Skeletal muscle tissue (tissue), 4 donors: ENCODE data around the gene HOXA1. TPM values are rescaled to one million over a fixed set of nuclear protein-coding genes. Genes with fewer than 3 reads are reported as not detected.

ENCODE experiments used
- H3K27ac ChIP-seq: one replicate; pipeline ENCODE4 v1.7.0; 2013; ENCODE audit warnings: mild to moderate bottlenecking, low read depth, low read length, inconsistent platforms
- H3K27me3 ChIP-seq, 3 donors: one replicate each; pipeline ENCODE4 v1.7.0; 2013; ENCODE audit warnings: low read length in 3 of 3; ENCODE audit not compliant: control insufficient read depth in 3 of 3, insufficient read depth in 3 of 3
- H3K36me3 ChIP-seq, 3 donors: one replicate each; pipeline ENCODE4 v1.7.0; 2013; ENCODE audit warnings: low read length in 3 of 3; ENCODE audit not compliant: control insufficient read depth in 3 of 3, insufficient read depth in 3 of 3
- H3K4me1 ChIP-seq, 3 donors: one replicate each; pipeline ENCODE4 v1.7.0; 2013; ENCODE audit warnings: low read length in 3 of 3, mild to moderate bottlenecking in 3 of 3; ENCODE audit not compliant: control insufficient read depth in 3 of 3, insufficient read depth in 3 of 3
- H3K4me3 ChIP-seq, 3 donors: one replicate each; pipeline ENCODE4 v1.7.0; 2013; ENCODE audit warnings: low read length in 3 of 3
- H3K9ac ChIP-seq, 3 donors: one replicate each; pipeline ENCODE4 v1.7.0; 2013; ENCODE audit warnings: low read length in 3 of 3, mild to moderate bottlenecking in 3 of 3, moderate library complexity in 2 of 3, low read depth in 1 of 3
- H3K9me3 ChIP-seq, 3 donors: one replicate each; pipeline ENCODE4 v1.7.0; 2013; ENCODE audit warnings: low read length in 3 of 3; ENCODE audit not compliant: control insufficient read depth in 3 of 3
- total RNA-seq: library from RNA; depleted of rRNA; stranded (reverse); fragments of >200 nt; gene quantifications from one replicate; pipeline ENCODE4 v1.2.3, GENCODE V29; 2014
- donor health status: Osteomylitis.

HOXA1 gene
- total RNA-seq, 1 donor from 2014 or later = not detected

GRCh38 chr7:27124096-27124901 is 28.5 kb upstream of the HOXA1 start:
- H3K9ac ChIP-seq = no peak overlapping the region
- no peaks in the 10 kb centered on the region for H3K9me3 ChIP-seq
- H3K36me3 ChIP-seq = peaks cover 0 to 7% (median 5%) of the 10 kb centered on the region in 3 donors
- peaks cover 35 to 58% (median 53%) of the 10 kb centered on the region in 3 donors for H3K4me1 ChIP-seq
- no peak overlapping the region for H3K27ac ChIP-seq
- H3K4me3 ChIP-seq = no peak overlapping the region
- no peaks in the 10 kb centered on the region for H3K27me3 ChIP-seq

DNA sequence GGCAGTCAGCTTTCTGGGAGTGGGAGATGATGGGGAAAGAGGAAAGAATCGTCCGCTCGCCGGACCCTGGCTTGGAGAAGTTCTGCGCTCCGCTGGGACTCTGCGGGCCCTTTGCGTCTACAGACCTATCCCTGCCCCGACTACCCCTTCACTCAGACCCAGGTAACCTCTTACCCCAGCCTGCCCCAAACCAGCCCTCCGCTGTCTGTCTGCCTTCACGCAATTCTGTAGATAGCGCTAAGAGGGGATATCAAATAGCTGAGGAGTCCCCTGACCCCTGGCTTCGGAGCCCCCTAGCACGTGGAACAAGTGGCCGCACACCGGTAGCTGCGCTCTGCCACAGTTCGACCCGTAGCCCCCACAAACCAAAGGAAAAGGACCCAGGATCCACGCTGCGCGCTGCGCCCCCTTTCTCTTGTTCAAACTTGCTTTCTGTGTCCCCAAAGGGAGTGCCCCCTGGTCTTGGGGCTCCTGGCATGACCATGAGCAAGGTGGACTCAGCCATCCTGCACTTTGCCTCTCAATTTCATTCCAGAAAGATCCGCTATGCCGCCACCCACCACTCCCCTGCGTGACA is 27.8 kb upstream of the HOXA1 start:
- Histone ChIP-seq H3K9ac (no peak overlapping the region), H3K9me3 (no peaks in the 10 kb centered on the region), H3K27ac (no peak overlapping the region)

DNA sequence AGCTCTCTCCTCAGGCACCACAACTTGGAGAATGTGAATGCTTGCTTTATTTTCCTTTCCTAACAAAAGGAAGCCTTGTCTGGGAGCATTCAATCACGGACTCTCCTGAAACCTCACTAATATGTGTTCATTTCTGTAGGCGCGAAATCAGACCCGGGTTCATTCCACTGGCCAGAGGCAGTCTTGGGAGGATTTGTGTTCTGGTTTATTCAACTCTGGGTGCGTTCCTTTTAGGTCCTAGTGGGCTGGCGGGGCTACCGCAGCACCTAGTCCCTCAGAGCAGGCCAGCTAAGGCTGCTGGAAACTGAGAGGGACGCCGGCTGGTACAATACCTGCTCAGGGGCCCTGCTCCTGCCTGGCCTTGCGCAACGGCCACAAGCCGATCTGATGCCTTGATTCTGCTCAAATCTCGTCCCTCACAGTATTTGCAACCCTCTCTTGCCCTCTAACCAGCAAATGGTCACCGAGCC is 27.2 kb upstream of the HOXA1 start:
- H3K27ac ChIP-seq = no peak overlapping the region
- no peaks in the 10 kb centered on the region for H3K9me3 ChIP-seq
- peaks cover 25 to 52% (median 42%) of the 10 kb centered on the region in 3 donors for H3K4me1 ChIP-seq
- no peak overlapping the region for H3K9ac ChIP-seq
- H3K36me3 ChIP-seq = peaks cover 0 to 7% (median 5%) of the 10 kb centered on the region in 3 donors
- no peak overlapping the region for H3K4me3 ChIP-seq
- no peaks in the 10 kb centered on the region for H3K27me3 ChIP-seq

More for the DNA sequence above, 27.8 kb upstream of the HOXA1 start:
- Histone ChIP-seq H3K4me1 (peaks cover 29 to 56% (median 45%) of the 10 kb centered on the region in 3 donors), H3K27me3 (no peaks in the 10 kb centered on the region), H3K4me3 (no peak overlapping the region), H3K36me3 (peaks cover 0 to 6% (median 5%) of the 10 kb centered on the region in 3 donors)

DNA sequence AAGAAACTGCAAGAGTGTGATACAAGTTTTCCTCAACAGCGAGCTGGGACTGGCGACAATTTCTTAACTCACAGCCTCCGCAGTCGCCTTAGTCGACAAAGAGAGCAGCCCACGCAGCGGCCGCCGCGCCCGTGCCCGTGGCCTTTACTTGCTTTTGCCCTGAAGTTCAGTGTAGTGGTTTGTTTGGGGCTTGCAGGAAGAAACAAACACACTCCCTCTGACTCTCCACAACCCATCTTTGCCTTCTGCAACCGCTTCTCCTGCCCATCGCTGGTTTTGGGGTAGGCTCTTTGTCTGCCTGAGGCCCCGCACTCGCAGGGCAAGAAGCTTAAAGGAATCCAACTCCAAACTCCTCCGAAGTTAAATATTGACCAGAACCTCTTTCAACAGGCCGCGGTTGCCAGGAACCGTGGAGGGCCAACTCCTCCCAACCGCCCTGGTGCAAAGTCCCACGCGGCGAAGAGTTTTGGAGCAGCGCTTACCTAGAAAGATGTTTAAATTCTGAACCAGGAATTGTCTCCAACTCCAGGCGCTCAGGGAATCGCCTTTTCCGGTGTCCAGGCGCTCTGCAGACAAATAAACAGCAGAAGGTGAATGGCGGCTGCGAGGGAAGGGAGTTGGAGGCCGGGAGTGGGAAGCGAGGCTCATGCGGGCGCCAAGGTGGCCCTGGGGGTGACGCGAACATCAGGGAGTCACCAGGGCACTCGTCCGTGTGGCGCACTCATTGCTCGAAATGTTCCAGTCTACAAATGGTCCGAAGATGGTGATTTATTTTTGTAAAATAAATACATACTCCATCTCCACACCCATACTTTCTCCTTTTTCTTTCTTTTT is 26.5 kb upstream of the HOXA1 start:
- H3K4me1 ChIP-seq = peaks cover 21 to 46% (median 35%) of the 10 kb centered on the region in 3 donors
- peaks cover 0 to 7% (median 5%) of the 10 kb centered on the region in 3 donors for H3K36me3 ChIP-seq
- H3K4me3 ChIP-seq = no peak overlapping the region
- H3K27ac ChIP-seq = no peak overlapping the region
- H3K9ac ChIP-seq = no peak overlapping the region
- H3K27me3 ChIP-seq = no peaks in the 10 kb centered on the region
- H3K9me3 ChIP-seq = no peaks in the 10 kb centered on the region

DNA sequence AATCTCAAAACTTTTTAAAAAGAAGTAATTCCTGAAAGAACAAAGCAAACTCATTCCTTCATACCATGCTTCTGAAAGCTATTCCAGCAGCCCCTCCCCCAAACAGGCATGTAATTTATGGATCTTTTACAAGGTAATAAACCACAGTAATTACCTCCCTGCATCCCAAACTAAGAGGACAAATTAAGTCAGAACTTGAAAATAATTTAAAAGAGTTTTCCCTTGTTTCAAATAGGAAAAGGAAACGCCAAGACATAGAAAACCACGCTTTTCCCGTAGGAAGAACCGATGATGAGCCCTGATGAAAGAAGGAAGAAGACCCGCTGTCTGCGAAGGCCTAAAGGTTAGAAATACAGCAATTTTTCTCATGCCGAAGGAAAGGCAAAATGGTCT is 25.9 kb upstream of the HOXA1 start:
- Histone ChIP-seq H3K9me3 (no peaks in the 10 kb centered on the region), H3K4me1 (peaks cover 19 to 41% (median 30%) of the 10 kb centered on the region in 3 donors), H3K36me3 (peaks cover 0 to 7% (median 5%) of the 10 kb centered on the region in 3 donors), H3K9ac (no peak overlapping the region), H3K27ac (no peak overlapping the region), H3K27me3 (no peaks in the 10 kb centered on the region), H3K4me3 (no peak overlapping the region)

DNA sequence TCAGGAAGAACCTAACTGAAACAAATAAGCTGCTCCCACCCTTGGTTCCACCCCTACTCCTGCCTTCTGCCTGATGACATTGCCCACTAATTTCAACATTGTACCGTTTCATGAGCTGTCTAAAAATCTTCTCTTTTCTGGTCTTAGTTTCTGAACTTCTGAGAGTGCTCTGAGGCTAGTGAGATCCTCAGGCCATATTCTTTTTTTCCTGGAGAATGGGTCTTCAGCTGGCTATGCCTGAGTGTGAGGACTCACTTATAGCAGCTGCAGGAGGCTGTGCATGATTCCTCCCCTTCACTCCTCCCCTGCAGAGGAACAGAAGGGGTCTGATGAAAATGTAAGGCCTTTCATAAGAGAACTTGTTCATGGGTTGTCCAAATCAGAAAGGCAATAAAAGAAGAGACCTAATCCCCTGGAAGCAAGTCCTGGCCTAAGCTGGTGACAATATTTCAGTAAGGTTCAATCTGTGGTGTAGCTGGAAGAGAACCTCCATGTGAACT is 23.7 kb upstream of the HOXA1 start:
- Histone ChIP-seq H3K36me3 (peaks cover 0 to 7% (median 2%) of the 10 kb centered on the region in 3 donors), H3K27me3 (no peaks in the 10 kb centered on the region), H3K4me3 (no peak overlapping the region), H3K9ac (peak overlapping the region in 1 of 3 donors; percentile 29), H3K4me1 (peaks cover 11 to 29% (median 25%) of the 10 kb centered on the region in 3 donors), H3K27ac (no peak overlapping the region), H3K9me3 (no peaks in the 10 kb centered on the region)

DNA sequence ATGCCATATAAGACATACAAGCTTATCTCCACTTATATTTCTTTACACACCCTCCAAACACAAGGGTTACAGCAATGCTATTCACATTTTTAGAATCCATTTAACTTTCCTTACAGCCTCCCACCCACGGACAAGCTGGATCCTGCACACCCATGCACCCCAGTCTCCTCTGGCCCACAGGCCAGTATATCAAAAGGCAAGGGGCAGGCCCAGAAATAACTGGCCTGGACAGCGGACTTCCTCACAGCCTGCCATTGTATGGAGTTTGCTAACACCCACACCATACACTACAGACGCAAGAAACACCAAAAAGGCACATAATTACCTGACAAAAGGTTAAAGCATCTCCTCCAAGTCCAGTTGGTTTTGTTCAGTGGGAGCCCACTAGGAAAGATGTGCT is 22.8 kb upstream of the HOXA1 start:
- Histone ChIP-seq H3K4me3 (peak overlapping the region in 1 of 3 donors; percentile 23), H3K36me3 (peaks cover 0 to 7% (median 2%) of the 10 kb centered on the region in 3 donors), H3K9ac (peak overlapping the region in 2 of 3 donors; percentile 5 to 54)

GRCh38 chr7:27117887-27118491 is 22.2 kb upstream of the HOXA1 start:
- Histone ChIP-seq H3K9ac (peak overlapping the region in 2 of 3 donors; percentile 5 to 54), H3K4me3 (peak overlapping the region in 2 of 3 donors; percentile 22 to 23), H3K4me1 (peaks cover 18 to 36% (median 34%) of the 10 kb centered on the region in 3 donors), H3K9me3 (no peaks in the 10 kb centered on the region), H3K36me3 (peaks cover 0 to 7% (median 2%) of the 10 kb centered on the region in 3 donors), H3K27me3 (no peaks in the 10 kb centered on the region), H3K27ac (no peak overlapping the region)

More for the DNA sequence above, 22.8 kb upstream of the HOXA1 start:
- H3K27me3 ChIP-seq = no peaks in the 10 kb centered on the region
- H3K4me1 ChIP-seq = peaks cover 14 to 33% (median 29%) of the 10 kb centered on the region in 3 donors
- no peak overlapping the region for H3K27ac ChIP-seq
- no peaks in the 10 kb centered on the region for H3K9me3 ChIP-seq
